NCI-H1417 (cell line): ENCODE measurements around the gene ZNF831.

Source experiments
- DNase-seq, 3 experiments: peaks; one replicate each; lab custom pipeline; 2025; lab: John Stamatoyannopoulos, UW

Gene ZNF831

GRCh38 chr20:59157531-59157930 lies 6.1 kb upstream of the ZNF831 start:
- DNase-seq, result no peak

GRCh38 chr20:59157961-59158541 lies 5.6 kb upstream of the ZNF831 start:
- DNase-seq, result no peak

- DNase-seq, result no peak
Measured at GRCh38 chr20:59158673-59159072, 4.9 kb upstream of the ZNF831 start.

GRCh38 chr20:59159091-59159490 lies 4.5 kb upstream of the ZNF831 start:
- peak in 1 of 3 experiments; percentile 31 for DNase-seq

GRCh38 chr20:59159493-59160376 lies 3.9 kb upstream of the ZNF831 start:
- DNase-seq, result peak; percentile 48 to 77 (median 63)

GRCh38 chr20:59160389-59161115 lies 3.1 kb upstream of the ZNF831 start:
- DNase-seq, result no peak

GRCh38 chr20:59161721-59162120 lies 1.9 kb upstream of the ZNF831 start:
- DNase-seq, result no peak

DNA sequence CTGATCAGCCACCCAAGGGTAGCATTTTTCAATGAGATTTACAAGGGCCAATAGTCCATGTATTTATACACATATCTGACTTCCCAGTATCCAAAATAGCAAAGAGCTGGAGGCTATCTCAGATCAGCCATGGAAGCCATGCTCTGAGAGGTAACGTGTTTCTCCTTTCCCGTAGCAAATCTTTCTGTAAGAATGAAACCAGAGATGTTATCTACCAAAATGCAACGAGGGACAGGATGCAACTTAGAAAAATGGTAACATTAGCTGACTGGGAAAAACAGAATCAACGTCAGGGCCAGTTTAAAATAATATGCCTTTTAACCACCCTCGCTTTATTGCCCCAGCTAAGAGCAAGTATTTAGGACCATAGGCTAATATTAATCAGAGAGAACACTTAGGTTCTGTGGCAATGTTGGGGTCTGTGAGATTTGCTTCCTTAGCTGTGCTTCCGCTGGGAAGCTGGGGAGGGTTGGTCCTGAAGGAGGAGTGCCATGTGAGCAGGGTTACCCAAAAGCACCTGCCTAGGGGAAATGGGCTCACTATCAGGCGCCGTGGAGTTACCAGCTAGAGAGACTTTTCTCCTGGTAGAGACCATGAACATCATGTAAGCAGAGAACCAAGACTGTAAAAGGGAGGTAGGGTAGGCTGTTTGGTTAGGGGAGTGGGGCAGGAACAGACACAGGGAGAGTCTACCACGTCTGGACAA lies 1.2 kb downstream of the ZNF831 start:
- DNase-seq, result no peak

DNA sequence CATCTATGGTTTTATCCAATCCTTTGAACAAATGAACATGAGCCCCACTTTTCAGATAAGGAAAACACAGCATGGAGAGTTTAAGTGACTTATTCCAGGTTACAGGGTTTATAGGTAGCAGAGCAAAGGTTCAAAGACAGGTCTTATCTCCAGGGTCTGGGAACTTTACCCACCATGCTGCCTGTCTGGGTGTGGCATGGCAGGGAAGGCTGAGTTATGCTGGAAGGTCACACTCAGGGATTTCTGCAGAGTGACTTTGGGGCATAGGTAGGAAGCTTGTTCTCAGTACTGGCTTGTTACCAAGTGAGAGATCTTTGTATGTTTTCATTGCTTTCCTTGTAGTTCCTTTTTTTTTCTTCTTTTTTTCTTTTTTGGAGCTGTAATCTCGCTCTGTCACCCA lies 1.8 kb downstream of the ZNF831 start:
- DNase-seq, result no peak

- no peak for DNase-seq
Measured at GRCh38 chr20:59165891-59166709, 2.5 kb downstream of the ZNF831 start.

GRCh38 chr20:59170406-59171349 lies 7.1 kb downstream of the ZNF831 start:
- DNase-seq, result no peak

GRCh38 chr20:59171986-59172385 lies 8.4 kb downstream of the ZNF831 start:
- DNase-seq, result no peak

- no peak for DNase-seq
Measured at GRCh38 chr20:59173938-59174491, 10.4 kb downstream of the ZNF831 start.

GRCh38 chr20:59175002-59175401 lies 11.4 kb downstream of the ZNF831 start:
- DNase-seq, result no peak

GRCh38 chr20:59175861-59176260 lies 12.2 kb downstream of the ZNF831 start:
- DNase-seq, result no peak

DNA sequence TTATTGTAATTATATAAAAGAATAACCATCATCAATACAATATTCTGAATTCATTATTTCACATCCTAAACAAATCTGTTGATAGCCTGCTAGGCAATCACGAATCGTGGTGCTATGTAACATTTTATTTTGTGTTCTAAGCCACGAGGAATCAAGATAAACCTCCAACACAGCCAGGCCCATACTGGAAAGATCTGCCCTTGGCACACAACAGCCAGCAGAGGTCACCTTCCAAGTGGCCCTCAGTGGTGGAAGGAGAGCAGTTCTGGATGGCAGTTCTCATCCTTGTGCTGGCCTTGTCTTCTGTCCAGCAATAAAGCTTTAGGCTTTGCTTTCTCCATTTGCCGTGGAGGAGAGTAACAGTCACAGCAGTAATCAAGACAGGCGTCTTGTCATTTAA lies 13.2 kb downstream of the ZNF831 start:
- DNase-seq, result no peak

DNA sequence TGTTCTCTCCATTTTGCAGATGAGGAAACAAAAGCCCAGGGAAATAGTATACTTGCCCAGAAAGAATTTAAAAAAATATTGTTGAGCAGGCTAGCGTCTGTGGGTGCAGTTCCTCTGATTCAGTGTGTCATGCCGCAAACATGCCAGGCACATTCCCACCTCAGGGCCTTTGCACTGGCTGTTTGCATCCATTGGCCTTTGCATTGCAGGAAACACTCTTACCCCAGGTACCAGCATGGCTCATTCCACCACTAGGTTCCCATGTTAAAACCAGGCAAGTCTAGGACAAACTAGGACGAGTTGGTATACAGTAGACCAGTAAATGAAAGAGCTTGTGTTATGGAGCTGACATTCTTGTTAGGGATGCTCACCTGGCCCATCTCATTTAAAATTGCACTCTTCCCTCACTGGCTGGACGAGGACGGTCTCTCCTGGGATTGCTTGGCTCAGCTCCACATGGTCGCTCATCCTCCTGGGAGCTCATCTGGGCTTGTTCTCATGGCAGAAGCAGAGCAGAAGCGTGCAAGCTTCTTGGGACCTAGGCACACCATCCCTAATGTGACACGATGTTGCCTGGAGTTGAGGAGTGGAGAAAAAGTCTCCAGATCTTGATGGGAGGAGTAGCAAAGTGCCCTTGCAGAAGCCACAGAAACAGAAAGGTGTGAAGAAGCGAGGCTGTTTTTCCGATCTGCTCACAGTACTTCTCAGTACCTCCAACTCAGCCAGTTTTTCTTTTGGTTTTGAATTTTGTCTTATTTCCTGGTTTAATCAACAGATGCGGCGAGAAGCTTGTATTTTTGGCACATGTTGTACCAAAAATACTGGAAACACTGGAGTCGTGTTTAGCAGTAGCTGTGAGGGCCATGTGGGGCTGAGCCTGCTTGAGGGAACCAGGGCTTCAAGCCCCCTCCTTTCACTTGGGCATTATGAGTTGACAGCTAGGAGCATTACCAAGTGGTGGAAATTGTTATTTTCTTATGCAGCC lies 13.9 kb downstream of the ZNF831 start:
- no peak for DNase-seq

GRCh38 chr20:59178983-59179595 lies 15.5 kb downstream of the ZNF831 start:
- no peak for DNase-seq
